ENCODE results near the gene THSD7A.

- no peak for TF ChIP-seq CTCF (IDR thresholded peaks at IDR 0.05; ENCODE audit: low read depth, low read length, missing input control)
- no peak for TF ChIP-seq MAX (IDR thresholded peaks at IDR 0.05)
- no peak for TF ChIP-seq REST (IDR thresholded peaks at IDR 0.05)
- no peak for TF ChIP-seq YY1 (IDR thresholded peaks at IDR 0.05)
- TF ChIP-seq RXRA (IDR thresholded peaks at IDR 0.05) = no peak
- no peak for TF ChIP-seq JUND (IDR thresholded peaks at IDR 0.05)
- no peak for TF ChIP-seq GABPA (IDR thresholded peaks at IDR 0.05 in 1 of 2, conservative IDR thresholded peaks at IDR 0.05 in 1 of 2)
- no peak for TF ChIP-seq ZBTB33 (IDR thresholded peaks at IDR 0.05)
- no peak for TF ChIP-seq RAD21 (IDR thresholded peaks at IDR 0.05)
- TF ChIP-seq EGR1 (IDR thresholded peaks at IDR 0.05; ENCODE audit: low read depth in 2 of 2) = no peak
- no peak for TF ChIP-seq TAF1 (conservative IDR thresholded peaks at IDR 0.05)
Measured at GRCh38 chr7:11754123-11754522, 77.9 kb downstream of the THSD7A start.

Measured in liver (tissue), 3 donors.